ENCODE data around the gene TOMM40. TPM values are rescaled to one million over a fixed set of nuclear protein-coding genes. Genes with fewer than 3 reads are reported as not detected.

TOMM40 gene
- total and polyA plus RNA-seq, 2 of the 13 experiments (the other 11 are each of a cell fraction or from before 2014, with no cell fraction given) = 72.0 to 110 TPM

DNA sequence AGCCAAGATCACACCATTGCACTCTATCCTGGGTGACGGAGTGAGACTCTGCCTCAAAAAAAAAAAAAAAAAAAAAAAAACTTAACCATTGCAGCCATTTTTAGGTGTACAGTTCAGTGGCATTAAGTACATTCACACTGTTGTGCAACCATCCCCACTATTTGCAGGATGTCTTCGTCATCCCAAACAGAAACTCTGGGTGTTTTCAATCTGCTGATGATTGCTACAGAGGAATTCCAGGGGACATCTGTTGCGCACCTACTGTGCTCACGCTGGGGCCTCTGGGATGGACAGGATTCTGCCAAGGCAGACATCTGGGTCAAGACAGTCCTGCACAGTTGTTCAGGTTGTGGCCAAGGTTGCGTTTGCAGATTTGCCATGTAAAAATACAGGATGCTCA is 48.6 kb downstream of the TOMM40 start (continued):
- TF ChIP-seq, protein P1, sequence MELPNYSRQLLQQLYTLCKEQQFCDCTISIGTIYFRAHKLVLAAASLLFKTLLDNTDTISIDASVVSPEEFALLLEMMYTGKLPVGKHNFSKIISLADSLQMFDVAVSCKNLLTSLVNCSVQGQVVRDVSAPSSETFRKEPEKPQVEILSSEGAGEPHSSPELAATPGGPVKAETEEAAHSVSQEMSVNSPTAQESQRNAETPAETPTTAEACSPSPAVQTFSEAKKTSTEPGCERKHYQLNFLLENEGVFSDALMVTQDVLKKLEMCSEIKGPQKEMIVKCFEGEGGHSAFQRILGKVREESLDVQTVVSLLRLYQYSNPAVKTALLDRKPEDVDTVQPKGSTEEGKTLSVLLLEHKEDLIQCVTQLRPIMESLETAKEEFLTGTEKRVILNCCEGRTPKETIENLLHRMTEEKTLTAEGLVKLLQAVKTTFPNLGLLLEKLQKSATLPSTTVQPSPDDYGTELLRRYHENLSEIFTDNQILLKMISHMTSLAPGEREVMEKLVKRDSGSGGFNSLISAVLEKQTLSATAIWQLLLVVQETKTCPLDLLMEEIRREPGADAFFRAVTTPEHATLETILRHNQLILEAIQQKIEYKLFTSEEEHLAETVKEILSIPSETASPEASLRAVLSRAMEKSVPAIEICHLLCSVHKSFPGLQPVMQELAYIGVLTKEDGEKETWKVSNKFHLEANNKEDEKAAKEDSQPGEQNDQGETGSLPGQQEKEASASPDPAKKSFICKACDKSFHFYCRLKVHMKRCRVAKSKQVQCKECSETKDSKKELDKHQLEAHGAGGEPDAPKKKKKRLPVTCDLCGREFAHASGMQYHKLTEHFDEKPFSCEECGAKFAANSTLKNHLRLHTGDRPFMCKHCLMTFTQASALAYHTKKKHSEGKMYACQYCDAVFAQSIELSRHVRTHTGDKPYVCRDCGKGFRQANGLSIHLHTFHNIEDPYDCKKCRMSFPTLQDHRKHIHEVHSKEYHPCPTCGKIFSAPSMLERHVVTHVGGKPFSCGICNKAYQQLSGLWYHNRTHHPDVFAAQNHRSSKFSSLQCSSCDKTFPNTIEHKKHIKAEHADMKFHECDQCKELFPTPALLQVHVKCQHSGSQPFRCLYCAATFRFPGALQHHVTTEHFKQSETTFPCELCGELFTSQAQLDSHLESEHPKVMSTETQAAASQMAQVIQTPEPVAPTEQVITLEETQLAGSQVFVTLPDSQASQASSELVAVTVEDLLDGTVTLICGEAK (IDR thresholded peaks at IDR 0.05) = no peak
- TF ChIP-seq, protein P1 (CRISPR knock-in tag; IDR thresholded peaks at IDR 0.05) = no peak; the same call in 1 of the 2 replicates
- no peak for TF ChIP-seq SIX1 (CRISPR knock-in tag; IDR thresholded peaks at IDR 0.05; ENCODE audit: borderline replicate concordance)
- no peak for TF ChIP-seq SALL2 (CRISPR knock-in tag; IDR thresholded peaks at IDR 0.05)
- no peak for TF ChIP-seq ZNF841 (CRISPR knock-in tag; IDR thresholded peaks at IDR 0.05; ENCODE audit: borderline replicate concordance)
- no peak for TF ChIP-seq RFX5 (IDR thresholded peaks at IDR 0.05; ENCODE audit: low read depth, low read length)
- no peak for TF ChIP-seq PHF8 (CRISPR knock-in tag; IDR thresholded peaks at IDR 0.05)
- TF ChIP-seq EEA1 (CRISPR knock-in tag; IDR thresholded peaks at IDR 0.05; ENCODE audit: borderline replicate concordance) = no peak
- no peak for TF ChIP-seq SSRP1 (CRISPR knock-in tag; IDR thresholded peaks at IDR 0.05)
- TF ChIP-seq PLRG1 (conservative IDR thresholded peaks at IDR 0.05) = no peak
- peak; percentile 56; the same call in 1 of the 2 replicates for TF ChIP-seq ZMYM2 (CRISPR knock-in tag; IDR thresholded peaks at IDR 0.05)
- TF ChIP-seq, protein P2, sequence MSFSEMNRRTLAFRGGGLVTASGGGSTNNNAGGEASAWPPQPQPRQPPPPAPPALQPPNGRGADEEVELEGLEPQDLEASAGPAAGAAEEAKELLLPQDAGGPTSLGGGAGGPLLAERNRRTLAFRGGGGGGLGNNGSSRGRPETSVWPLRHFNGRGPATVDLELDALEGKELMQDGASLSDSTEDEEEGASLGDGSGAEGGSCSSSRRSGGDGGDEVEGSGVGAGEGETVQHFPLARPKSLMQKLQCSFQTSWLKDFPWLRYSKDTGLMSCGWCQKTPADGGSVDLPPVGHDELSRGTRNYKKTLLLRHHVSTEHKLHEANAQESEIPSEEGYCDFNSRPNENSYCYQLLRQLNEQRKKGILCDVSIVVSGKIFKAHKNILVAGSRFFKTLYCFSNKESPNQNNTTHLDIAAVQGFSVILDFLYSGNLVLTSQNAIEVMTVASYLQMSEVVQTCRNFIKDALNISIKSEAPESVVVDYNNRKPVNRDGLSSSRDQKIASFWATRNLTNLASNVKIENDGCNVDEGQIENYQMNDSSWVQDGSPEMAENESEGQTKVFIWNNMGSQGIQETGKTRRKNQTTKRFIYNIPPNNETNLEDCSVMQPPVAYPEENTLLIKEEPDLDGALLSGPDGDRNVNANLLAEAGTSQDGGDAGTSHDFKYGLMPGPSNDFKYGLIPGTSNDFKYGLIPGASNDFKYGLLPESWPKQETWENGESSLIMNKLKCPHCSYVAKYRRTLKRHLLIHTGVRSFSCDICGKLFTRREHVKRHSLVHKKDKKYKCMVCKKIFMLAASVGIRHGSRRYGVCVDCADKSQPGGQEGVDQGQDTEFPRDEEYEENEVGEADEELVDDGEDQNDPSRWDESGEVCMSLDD (CRISPR knock-in tag; IDR thresholded peaks at IDR 0.05; ENCODE audit: borderline replicate concordance) = no peak
- TF ChIP-seq, protein P3, sequence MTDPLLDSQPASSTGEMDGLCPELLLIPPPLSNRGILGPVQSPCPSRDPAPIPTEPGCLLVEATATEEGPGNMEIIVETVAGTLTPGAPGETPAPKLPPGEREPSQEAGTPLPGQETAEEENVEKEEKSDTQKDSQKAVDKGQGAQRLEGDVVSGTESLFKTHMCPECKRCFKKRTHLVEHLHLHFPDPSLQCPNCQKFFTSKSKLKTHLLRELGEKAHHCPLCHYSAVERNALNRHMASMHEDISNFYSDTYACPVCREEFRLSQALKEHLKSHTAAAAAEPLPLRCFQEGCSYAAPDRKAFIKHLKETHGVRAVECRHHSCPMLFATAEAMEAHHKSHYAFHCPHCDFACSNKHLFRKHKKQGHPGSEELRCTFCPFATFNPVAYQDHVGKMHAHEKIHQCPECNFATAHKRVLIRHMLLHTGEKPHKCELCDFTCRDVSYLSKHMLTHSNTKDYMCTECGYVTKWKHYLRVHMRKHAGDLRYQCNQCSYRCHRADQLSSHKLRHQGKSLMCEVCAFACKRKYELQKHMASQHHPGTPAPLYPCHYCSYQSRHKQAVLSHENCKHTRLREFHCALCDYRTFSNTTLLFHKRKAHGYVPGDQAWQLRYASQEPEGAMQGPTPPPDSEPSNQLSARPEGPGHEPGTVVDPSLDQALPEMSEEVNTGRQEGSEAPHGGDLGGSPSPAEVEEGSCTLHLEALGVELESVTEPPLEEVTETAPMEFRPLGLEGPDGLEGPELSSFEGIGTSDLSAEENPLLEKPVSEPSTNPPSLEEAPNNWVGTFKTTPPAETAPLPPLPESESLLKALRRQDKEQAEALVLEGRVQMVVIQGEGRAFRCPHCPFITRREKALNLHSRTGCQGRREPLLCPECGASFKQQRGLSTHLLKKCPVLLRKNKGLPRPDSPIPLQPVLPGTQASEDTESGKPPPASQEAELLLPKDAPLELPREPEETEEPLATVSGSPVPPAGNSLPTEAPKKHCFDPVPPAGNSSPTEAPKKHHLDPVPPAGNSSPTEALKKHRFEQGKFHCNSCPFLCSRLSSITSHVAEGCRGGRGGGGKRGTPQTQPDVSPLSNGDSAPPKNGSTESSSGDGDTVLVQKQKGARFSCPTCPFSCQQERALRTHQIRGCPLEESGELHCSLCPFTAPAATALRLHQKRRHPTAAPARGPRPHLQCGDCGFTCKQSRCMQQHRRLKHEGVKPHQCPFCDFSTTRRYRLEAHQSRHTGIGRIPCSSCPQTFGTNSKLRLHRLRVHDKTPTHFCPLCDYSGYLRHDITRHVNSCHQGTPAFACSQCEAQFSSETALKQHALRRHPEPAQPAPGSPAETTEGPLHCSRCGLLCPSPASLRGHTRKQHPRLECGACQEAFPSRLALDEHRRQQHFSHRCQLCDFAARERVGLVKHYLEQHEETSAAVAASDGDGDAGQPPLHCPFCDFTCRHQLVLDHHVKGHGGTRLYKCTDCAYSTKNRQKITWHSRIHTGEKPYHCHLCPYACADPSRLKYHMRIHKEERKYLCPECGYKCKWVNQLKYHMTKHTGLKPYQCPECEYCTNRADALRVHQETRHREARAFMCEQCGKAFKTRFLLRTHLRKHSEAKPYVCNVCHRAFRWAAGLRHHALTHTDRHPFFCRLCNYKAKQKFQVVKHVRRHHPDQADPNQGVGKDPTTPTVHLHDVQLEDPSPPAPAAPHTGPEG (CRISPR knock-in tag; IDR thresholded peaks at IDR 0.05) = no peak

All from HepG2 (cell line).